Neural cell (in vitro differentiated cells): Measurements from ENCODE around the gene THBS1. TPM values are rescaled to one million over a fixed set of nuclear protein-coding genes. Genes with fewer than 3 reads are reported as not detected.

Experiments
- H2AFZ ChIP-seq: fragments of 200-600, 300-800 bp; sonication (generic), shearing (Covaris generic); 2 replicates; pipeline ENCODE4 v1.6.0; 2014; ENCODE audit warnings: low read depth, mild to moderate bottlenecking, antibody characterized with exemption, low read length, moderate library complexity
- H3F3A ChIP-seq: fragments of 200-600 bp; shearing (Covaris generic); 2 replicates; pipeline ENCODE4 v1.6.1; 2016; ENCODE audit warnings: mild to moderate bottlenecking, moderate library complexity, mixed read lengths, antibody characterized with exemption, low read length; ENCODE audit not compliant: insufficient read depth, poor library complexity, severe bottlenecking
- H3K27ac ChIP-seq: fragments of 200-600, 300-800 bp; sonication (generic), shearing (Covaris generic); 2 replicates; pipeline ENCODE4 v1.5.1; 2014; ENCODE audit warnings: mild to moderate bottlenecking, low read length, moderate library complexity
- H3K27me3 ChIP-seq: fragments of 300-800, 200-600 bp; sonication (generic), shearing (Covaris generic); 2 replicates; pipeline ENCODE4 v1.6.0; 2014; ENCODE audit warnings: mild to moderate bottlenecking, low read depth, low read length, moderate library complexity; ENCODE audit not compliant: insufficient read depth
- H3K36me3 ChIP-seq: fragments of 300-800, 200-600 bp; sonication (generic), shearing (Covaris generic); 2 replicates; pipeline ENCODE4 v1.5.1; 2014; ENCODE audit warnings: mild to moderate bottlenecking, antibody characterized with exemption, low read length, moderate library complexity; ENCODE audit not compliant: insufficient read depth
- H3K4me2 ChIP-seq: fragments of 300-800, 200-600 bp; sonication (generic), shearing (Covaris generic); 2 replicates; pipeline ENCODE4 v1.6.0; 2014; ENCODE audit warnings: mild to moderate bottlenecking, low read length
- H3K4me3 ChIP-seq: fragments of 300-800, 200-600 bp; sonication (generic), shearing (Covaris generic); 2 replicates; pipeline ENCODE4 v1.5.1; 2014; ENCODE audit warnings: mild to moderate bottlenecking, low read length, moderate library complexity
- H3K79me2 ChIP-seq: fragments of 200-600 bp; shearing (Covaris generic); replicated peaks from 2 replicates; pipeline ENCODE4 v1.6.0; 2014; ENCODE audit warnings: mild to moderate bottlenecking, low read length, moderate library complexity; ENCODE audit not compliant: insufficient read depth
- H3K9ac ChIP-seq: fragments of 300-800, 200-600 bp; sonication (generic), shearing (Covaris generic); 2 replicates; pipeline ENCODE4 v1.6.1; 2016; ENCODE audit warnings: mild to moderate bottlenecking, low read length, mixed read lengths
- H3K9me2 ChIP-seq: fragments of 200-600 bp; shearing (Covaris generic); 2 replicates; pipeline ENCODE4 v1.6.1; 2016; ENCODE audit warnings: mild to moderate bottlenecking, low read length, mixed read lengths; ENCODE audit not compliant: insufficient read depth
- H3K9me3 ChIP-seq: fragments of 200-600, 300-800 bp; sonication (generic), shearing (Covaris generic); 2 replicates; pipeline ENCODE4 v1.6.1; 2016; ENCODE audit warnings: mild to moderate bottlenecking, mixed run types, low read length, moderate library complexity, mixed read lengths
- H4K20me1 ChIP-seq: fragments of 200-600 bp; shearing (Covaris generic); 2 replicates; pipeline ENCODE4 v1.6.1; 2016; ENCODE audit warnings: mild to moderate bottlenecking, mixed run types; ENCODE audit not compliant: insufficient read depth
- CTCF ChIP-seq: fragments of 450-650 bp; IDR thresholded peaks from 2 replicates; pipeline ENCODE4 v1.5.1; 2014; ENCODE audit warnings: antibody characterized with exemption, mild to moderate bottlenecking, moderate library complexity; ENCODE audit not compliant: poor library complexity, severe bottlenecking
- EP300 ChIP-seq: fragments of 450-650 bp; conservative IDR thresholded peaks from 2 replicates; pipeline ENCODE4 v1.6.1; 2014; ENCODE audit warnings: antibody characterized with exemption, mild to moderate bottlenecking, moderate library complexity; ENCODE audit not compliant: poor library complexity, severe bottlenecking
- EZH2 ChIP-seq: fragments of 200-600, 300-800 bp; shearing (Covaris generic), sonication (generic); IDR thresholded peaks from 2 replicates; pipeline ENCODE4 v1.6.1; 2014; ENCODE audit warnings: antibody characterized with exemption, low read length, borderline replicate concordance, mild to moderate bottlenecking; ENCODE audit not compliant: insufficient read depth, poor library complexity, severe bottlenecking
- MXI1 ChIP-seq: fragments of 450-650 bp; conservative IDR thresholded peaks from 2 replicates; pipeline ENCODE4 v1.6.1; 2014; ENCODE audit warnings: antibody characterized with exemption, mild to moderate bottlenecking; ENCODE audit not compliant: poor library complexity, severe bottlenecking
- POLR2AphosphoS5 ChIP-seq: IDR thresholded peaks from 2 replicates; pipeline ENCODE4 v1.6.1; 2012
- RAD21 ChIP-seq: fragments of 450-650 bp; conservative IDR thresholded peaks from 2 replicates; pipeline ENCODE4 v1.6.1; 2014; ENCODE audit warnings: antibody characterized with exemption, mild to moderate bottlenecking, moderate library complexity
- REST ChIP-seq: IDR thresholded peaks from 2 replicates; pipeline ENCODE4 v1.6.1; 2012; ENCODE audit warnings: borderline replicate concordance
- SMC3 ChIP-seq: fragments of 450-650 bp; conservative IDR thresholded peaks from 2 replicates; pipeline ENCODE4 v1.6.1; 2014; ENCODE audit warnings: antibody characterized with exemption, mild to moderate bottlenecking, moderate library complexity; ENCODE audit not compliant: poor library complexity
- TAF1 ChIP-seq: IDR thresholded peaks from 2 replicates; pipeline ENCODE4 v1.6.1; 2012; ENCODE audit warnings: low read depth
- polyA minus RNA-seq: library from RNA; depleted of rRNA, polyadenylated mRNA; stranded (reverse); fragments of >200 nt; gene quantifications from 2 replicates; pipeline ENCODE4 v1.2.3, GENCODE V29; 2014
- polyA plus RNA-seq: library from polyadenylated mRNA; depleted of rRNA; stranded (reverse); fragments of >200 nt; gene quantifications from 2 replicates; pipeline ENCODE4 v1.2.3, GENCODE V29; 2014

THBS1 gene
- 0.22 and 0.58 TPM in 2 replicates for polyA plus RNA-seq
- polyA minus RNA-seq = 1.4 and 3.4 TPM in 2 replicates

DNA sequence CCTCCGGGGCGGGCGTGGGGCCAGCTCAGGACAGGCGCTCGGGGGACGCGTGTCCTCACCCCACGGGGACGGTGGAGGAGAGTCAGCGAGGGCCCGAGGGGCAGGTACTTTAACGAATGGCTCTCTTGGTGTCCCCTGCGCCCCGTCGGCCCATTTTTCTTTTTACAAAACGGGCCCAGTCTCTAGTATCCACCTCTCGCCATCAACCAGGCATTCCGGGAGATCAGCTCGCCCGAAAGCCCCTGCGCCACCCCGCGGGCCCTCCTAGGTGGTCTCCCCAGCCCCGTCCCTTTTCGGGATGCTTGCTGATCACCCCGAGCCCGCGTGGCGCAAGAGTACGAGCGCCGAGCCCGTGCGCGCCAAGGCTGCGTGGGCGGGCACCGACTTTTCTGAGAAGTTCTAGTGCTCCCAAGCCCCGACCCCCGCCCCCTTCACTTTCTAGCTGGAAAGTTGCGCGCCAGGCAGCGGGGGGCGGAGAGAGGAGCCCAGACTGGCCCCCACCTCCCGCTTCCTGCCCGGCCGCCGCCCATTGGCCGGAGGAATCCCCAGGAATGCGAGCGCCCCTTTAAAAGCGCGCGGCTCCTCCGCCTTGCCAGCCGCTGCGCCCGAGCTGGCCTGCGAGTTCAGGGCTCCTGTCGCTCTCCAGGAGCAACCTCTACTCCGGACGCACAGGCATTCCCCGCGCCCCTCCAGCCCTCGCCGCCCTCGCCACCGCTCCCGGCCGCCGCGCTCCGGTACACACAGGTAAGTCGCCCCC, at the start of gene THBS1:
TSS of gene THBS1 (plus strand) at position 595 of the 757 bp plus-strand sequence. CDS start 779 bp downstream, outside the sequence.
- Histone ChIP-seq H3K79me2 (peaks cover 4% of the 10 kb centered on the region), H3K27me3 (peaks cover 31% of the 10 kb centered on the region), H4K20me1 (no peaks in the 10 kb centered on the region), H3K4me2 (peak within 1 kb of the TSS; percentile 56), H3K36me3 (no peaks in the 10 kb centered on the region), H3K9me3 (no peaks in the 10 kb centered on the region), H3K27ac (no peak within 1 kb of the TSS), H3K9ac (no peak within 1 kb of the TSS), H3K4me3 (peak within 1 kb of the TSS; percentile 64), H3F3A (no peaks in the 10 kb centered on the region), H2AFZ (no peak within 1 kb of the TSS), H3K9me2 (no peaks in the 10 kb centered on the region)
- TF ChIP-seq CTCF (no peak), EZH2 (peak; percentile 65), SMC3 (peak; percentile 61)

DNA sequence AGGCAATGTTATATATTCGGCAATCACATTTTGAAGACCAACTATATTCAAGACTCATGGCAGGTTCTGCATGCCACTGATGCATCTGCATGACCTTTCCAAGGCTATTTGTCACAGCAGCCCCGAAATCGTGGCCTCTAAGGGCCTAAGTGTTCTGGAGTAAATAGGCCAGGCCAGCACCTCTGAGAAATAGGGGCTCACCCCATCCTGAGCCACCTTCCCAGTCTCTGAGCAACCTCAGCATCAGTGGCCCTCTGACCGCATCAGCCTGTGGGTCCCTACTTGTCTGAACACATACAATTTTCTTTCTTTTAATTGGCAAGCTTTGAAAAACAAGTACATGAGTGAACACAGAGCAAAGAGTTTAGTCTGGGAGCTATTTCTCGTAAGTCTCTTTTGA, 45.9 kb upstream of the THBS1 start:
- Histone ChIP-seq H3F3A (no peaks in the 10 kb centered on the region), H3K4me3 (no peak overlapping the region), H4K20me1 (no peaks in the 10 kb centered on the region), H3K4me2 (no peak overlapping the region), H3K27ac (no peak overlapping the region), H3K9me3 (no peaks in the 10 kb centered on the region), H3K36me3 (no peaks in the 10 kb centered on the region), H3K9ac (no peak overlapping the region), H3K79me2 (no peaks in the 10 kb centered on the region), H3K27me3 (no peaks in the 10 kb centered on the region), H2AFZ (no peak overlapping the region), H3K9me2 (no peaks in the 10 kb centered on the region)
- no peak for TF ChIP-seq MXI1
- no peak for TF ChIP-seq REST
- no peak for TF ChIP-seq RAD21
- no peak for TF ChIP-seq EP300
- no peak for TF ChIP-seq TAF1
- no peak for TF ChIP-seq POLR2AphosphoS5
- no peak for TF ChIP-seq EZH2
- no peak for TF ChIP-seq CTCF
